GF-D8 (cell line): ENCODE data around the gene ME3.
A peak's percentile ranks its signal among the peaks of the same experiment; 100 is the strongest.

Experiments
- DNase-seq: peaks from one replicate; lab custom pipeline; 2025; lab: John Stamatoyannopoulos, UW

Gene ME3

DNA sequence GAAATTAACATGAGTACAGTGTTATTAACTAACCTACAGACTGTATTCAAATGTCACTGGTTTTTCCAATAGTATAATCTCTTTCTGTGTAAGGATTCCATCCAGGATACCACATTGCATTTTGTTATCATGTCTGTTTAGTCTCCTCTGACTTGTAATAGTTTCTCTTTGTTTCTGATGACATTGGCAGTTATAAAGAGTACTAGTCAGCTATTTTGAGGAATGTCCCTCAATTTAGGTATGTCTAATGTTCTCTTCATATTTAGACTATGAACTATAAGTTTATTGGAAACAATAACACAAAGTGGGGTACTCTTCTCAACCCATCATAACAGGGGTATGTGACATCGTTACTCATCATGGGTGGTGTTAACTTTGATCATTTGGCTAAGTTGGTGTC lies 20.3 kb upstream of the ME3 start:
- DNase-seq, result no peak

DNA sequence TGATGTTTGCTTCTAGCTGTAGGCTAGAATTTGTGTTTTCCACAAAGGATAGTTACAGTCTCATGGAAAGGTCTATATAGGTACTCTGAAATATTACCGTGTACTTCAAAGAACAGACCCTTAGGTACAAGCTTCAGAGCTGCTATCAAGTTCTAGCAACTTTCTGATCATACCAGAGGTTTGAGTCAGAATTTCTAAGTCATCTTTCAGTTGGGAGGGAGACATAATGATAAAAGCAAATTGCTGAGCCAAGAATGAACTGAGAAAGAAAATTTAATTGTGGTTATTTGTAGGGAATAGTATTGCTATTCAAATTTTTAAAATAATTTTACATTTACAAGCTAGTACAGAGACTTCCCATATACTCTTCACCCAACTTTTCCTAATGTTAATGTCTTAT lies 19.9 kb upstream of the ME3 start:
- DNase-seq, result no peak

DNA sequence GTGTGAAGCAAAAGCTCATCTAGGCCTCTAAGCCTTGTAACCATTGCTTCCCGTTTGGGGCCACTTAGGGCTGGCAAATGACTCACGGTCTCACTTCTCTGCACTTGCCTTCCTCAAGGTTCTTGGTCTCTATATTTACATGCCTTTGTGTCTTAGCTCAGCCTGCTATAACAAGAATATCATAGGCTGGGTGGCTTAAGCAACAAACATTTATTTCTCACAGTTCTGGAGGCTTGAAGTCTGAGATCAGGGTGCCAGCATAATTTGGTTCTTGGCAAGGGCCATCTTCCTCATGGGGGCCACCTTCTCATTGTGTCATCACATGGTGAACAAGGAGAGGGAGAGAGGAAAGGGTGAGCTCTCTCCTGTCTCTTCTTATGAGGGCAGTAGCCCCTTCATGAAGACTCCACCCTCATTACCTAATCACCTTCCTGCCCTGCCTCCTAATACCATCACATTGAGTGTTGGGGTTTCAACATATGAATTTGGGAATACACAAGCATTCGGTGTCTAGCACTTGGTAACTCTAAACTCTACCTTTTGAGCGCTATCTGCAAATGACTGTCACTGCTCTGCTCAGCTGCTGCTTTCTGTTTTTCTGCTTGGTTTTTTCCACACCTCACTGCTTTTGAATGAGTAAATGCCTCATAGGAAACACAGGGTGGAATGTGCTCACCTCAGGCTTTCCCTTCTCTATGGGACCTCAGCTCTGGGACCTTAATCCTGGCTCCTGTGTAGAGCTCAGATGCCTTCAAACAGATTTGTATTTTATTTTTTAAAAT lies 16.2 kb upstream of the ME3 start:
- DNase-seq, result no peak

DNA sequence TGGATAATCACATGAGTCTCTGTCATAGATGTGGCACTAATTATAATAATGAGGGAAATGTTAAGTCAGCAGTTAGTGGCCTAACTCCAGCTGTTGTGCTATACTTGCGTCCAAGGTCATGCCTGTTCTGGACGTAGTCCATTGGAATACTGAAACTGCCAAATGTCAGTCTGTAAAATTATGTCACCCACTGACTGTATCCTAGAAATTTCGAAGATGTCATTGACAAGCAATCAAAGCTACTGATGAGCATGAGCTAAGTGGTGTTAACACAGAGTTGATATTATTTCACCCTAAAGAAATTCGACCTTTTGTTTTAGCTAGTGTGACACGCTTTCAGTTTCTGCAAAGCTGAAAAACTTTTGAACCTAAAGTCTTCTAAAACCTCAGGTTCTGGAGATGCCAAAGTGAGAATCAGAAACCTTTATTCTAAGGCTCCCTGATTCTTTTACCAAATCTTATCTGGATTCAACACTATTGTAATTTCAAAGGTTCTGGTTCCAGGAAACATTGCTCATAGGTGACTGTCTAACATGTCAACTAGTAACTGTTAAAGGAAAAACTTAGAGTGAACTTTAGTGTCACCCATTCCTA lies 14.9 kb upstream of the ME3 start:
- no peak for DNase-seq

DNA sequence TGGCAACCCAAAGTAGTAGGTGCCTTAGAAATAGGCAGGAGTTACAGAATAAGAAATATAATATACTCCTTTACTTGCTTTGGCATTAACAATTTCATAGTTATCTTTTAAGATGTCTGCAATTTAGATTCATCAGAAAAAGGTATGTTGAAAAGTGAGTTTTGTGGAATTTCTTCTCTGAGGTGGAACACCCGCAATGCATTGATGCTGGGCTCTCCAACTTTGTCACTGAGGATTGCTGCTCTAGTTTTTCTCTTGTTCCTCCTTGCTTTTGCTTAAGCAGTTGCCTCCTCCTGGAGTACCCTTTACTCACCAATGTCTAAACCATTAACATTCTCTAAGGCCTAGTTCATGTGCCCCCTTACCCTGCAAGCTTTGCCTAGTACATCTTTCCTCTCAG lies 14.1 kb upstream of the ME3 start:
- DNase-seq, result no peak

DNA sequence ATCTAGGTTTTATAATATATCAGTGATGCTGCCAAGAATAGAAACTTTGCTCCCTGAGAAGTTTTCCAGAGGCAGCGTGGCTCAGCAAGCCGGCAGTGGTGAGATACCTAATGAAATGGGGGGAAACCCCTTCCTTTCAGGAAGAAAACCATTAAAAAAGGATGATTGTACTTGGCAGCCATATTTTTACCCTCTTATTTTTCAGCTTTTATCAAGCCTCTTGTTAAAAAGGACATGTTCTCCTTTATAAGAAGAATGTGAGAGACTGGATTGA lies 9.0 kb upstream of the ME3 start:
- DNase-seq, result no peak

DNA sequence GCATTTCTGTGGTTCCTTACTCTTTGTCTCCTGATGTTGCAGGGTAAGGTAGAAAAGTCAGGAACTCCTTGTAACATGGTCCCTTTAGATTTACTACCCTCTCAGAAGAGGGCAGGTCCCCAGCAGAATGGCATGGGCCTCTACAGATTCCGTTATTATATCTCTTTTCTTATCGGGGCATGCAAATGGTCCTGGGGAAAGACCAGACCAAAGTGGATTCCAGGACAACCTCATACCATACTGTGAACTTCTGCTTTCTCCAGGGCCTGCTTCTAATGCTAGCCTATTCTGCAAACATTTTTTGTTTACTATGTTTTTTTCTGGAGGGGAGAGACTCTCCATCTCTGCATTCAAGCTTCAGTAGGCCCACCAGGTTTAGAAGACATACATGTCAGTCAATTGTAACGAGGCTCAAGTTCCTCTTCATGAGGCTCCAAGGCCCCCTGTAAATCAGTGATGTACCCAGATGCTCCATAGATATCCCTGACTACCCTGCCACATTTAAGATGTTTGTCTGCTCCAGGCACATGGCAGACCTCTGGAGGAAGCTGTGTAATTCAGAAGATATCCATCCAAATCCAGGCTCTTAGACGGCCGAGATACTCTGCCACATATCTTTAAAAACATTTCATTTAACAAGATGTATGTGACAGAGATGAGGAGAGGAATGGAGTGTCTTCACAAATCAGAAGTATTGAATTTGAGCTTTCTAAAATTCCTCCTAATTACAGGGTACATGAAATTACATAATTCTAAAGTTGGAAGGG lies 8.5 kb upstream of the ME3 start:
- no peak for DNase-seq

DNA sequence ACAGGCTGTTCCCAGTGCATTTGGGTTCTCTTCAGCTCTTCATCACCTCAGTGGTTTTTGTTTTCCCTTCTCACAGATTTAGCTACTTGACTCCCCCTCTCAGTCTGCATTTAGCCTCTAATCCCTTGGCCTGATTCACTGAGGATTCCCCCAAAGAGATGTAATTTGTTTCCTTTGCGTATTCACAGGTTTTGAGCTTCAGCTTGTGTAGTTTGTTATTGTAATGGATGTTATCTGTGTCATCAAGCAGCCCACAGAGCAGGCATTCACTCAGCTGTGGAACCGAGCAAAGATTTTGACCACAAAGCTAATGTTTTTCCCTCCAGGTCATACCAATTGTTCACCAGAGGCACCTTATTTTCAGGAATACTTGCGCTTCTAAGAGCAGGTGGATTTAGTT lies 6.4 kb upstream of the ME3 start:
- no peak for DNase-seq

DNA sequence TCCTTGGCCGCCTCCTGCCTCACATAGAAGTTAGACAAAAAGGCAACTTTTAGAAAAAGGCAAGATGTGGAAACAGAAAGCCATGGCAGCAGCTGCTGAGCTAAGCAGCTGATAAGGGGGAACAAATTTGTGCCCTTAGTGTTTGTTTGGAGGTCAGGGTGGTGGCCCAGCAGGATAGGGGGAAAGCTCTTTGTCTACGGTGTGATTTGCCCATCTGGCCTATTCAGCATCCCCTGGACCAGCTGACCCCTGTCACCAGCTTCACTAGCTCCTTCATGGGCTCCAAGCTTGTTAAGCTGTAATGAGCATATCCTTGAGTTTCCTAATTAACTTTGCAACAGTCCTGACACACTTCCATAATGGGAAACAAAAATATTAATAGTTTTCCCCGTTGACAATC lies 5.9 kb upstream of the ME3 start:
- DNase-seq, result no peak

DNA sequence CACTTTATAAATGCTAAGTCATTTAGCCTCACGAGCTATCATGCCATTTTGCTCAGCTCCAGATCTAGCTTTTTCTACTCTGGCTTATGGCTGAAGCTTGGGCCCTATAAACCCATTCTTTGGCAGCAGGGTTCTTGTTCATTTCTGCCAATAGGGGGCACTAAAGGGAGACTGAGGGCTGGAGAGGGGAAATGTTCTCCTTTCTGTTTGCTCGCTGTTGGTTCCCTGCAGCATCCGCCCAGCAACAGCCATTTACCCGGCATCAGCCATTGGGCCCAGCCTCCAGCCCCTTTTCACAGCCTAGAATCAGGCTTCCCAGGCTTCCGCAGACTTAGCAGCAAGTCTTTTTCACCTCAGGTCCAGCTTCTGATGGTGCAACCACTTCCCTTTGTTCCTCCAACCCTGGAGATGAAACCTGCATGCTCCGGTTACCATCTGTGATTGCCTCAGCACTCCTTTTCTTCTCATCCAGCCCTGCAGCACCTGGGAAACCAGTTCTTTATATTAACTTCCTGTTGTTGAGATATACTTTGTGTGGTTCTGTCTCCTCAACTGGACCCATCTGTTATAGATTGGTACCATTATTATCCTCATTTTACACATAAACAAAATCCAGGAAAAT lies 4.2 kb upstream of the ME3 start:
- DNase-seq, result no peak

DNA sequence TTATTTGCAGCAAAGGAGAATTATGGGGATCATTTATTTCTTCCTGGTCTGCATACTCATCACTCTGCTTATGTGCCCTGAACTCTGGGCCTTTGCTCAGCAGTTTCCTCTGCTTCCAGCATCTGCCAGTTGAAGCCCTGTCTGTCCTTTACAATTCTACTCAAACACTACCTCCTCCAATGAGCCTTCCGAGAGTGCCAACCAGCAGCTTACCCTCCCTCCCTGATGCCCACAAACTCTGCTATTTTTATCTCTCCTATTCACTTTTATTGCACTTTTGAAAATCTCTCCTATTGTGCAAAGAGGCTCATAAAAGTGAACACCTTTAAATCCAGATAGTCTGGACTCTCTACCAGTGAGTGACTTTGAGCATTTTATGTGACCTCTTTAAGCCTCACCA lies 3.6 kb upstream of the ME3 start:
- no peak for DNase-seq

DNA sequence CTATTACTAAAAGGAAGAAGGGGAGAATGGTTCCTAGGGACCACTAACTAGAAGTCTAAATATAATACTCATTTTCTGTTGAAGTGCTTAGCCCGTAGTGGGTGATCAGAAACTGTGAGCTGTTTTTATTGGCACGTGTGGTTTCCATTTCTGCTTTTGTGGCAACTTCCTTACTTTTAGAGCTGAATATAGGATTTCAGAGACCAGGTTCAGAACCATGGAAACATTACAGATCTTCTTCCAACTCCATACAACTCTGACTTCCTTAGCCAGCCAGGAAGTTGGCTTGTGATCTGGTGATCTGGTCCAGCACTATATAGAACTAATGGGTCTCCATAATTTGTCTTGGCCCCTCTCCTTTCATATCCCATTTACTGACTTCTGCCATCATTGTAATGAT lies 2.6 kb upstream of the ME3 start:
- peak; percentile 72 for DNase-seq

DNA sequence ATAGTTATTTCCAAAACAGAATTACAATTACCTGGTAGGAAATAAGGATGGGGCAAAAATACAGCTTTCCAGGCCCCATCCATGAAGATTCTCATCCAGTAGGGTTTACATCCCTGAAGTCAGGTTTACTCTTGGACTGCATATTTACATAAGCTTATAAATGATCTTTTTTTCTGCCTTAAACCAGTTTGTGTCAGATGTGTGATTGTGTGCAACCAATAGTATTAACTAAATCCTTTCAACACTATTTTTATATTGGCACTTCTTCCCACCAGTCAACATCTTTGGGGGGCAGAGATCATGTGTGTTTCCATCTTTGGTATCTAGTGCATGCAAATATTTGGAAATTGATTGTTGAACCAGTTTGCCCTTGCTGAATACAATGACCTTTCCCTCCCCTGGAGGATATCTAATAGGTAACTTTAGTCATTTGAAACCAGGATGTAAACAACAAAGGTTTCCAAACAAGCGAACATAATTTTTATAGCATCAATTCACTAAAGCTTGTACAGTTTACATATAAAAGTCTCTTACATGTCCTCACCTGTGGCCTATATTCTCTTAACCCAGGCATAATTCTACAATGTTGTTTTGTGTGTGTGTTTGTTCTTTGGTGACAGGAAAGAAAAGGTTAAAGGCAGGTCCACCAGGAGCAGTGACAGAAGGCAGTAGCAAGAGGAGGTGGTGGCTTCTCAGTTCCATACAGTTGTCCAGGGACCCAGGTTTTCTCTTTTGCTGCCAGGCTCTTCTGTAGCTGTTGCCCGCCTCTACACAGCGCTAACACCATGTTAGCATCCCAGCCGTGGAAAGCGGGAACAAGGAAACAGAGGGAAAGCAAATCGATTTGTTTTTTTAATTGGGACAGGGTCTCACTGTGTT lies 1.7 kb upstream of the ME3 start:
- no peak for DNase-seq

DNA sequence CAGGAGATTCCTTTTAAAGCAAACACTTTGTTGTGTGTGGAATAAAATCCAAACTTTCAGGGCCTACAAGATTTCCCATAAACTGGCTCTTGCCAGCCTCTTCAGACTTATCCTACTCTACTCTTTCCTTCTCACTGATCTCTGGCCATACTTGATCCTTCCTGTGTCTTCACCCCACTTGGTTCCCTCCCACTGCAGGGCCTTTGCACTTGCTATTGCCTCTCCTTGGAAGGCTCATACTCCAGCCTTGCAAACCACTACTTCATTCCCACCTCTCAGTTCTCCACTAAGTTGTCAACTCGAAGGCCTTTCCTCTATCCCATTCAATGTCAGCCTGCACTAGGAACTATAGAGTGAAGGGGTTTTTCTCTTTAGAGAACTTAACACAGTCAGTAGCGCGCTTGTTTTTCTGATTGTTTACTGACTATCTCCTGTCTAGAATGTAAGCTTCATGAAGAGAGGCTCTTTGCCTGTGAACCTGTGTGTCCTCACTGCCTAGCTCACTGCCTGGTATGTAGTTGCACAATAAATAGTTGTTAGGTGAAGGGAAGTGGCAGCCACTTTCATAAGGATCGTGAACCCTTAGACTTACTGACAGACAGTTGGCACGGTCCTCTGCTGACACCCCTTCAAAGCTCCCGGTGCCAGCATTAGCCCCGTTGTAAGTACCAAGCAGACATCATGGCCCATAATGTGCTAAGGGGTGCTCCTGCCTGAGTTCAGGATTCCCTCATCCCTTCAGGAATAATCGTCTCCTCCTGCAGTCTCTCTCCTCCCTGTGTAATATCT lies 833 bp upstream of the ME3 start:
- DNase-seq, result no peak

DNA sequence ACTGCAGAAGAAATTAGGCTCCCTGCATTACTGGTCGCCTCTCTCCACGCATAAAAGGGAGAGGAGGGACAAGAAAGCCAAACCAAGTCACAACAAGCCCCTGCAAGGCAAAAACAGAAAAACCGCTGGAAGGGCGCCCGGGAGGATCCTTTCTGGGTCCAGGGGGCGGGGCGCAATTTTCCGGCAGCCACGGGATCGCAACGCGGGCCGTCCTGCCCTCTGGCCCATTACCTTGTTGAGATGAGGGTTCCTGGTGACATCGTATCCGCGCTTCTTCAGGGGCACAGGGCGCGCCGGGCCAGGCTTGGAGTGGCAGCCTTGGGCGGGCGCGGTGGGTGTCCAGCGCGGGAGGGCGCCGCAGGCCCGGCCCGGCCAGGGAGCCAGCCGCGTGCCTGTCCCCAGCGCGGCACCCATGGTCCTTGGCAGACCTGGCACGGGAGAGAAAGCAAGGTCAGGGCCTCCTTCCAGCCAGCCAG lies 847 bp downstream of the ME3 start:
- peak; percentile 21 for DNase-seq

DNA sequence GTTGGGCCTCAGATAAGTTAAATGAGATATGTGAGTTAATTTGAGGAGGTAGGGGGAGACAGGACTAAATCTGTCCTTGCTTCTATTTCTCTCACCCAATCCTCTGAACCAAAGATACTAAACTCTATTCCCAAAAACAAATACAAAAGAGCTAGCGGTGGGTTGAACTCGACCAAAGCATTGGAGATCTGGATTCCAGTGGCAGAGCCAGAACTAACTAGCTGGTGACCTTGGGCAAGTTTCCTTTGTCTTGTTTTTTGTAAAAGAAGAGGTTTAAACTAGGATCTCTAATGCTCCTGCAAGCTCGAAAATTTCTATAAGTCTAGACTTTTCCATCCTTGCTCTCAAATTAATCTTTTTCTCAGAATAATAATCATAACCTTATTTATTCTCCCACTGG lies 1.5 kb downstream of the ME3 start:
- DNase-seq, result no peak

DNA sequence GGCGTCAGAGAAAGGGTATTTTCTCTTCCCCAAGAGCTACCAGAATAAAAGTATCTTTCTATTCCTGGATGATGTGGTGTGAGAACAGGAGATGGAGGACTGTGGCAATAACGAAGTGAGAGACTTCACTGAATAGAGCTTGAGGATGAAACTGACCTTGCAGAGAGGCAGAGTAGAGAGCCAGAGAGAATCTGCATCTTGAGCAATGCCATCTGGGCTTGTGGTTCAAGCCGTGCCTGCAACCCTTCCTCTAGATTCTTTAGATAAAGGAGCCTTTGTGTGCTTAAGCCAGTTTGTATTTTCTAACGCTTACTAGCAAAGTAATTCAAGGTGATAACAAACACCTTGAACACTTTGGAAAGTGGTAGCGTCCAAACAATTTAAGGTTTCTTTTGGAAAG lies 2.2 kb downstream of the ME3 start:
- DNase-seq, result peak; percentile 89

DNA sequence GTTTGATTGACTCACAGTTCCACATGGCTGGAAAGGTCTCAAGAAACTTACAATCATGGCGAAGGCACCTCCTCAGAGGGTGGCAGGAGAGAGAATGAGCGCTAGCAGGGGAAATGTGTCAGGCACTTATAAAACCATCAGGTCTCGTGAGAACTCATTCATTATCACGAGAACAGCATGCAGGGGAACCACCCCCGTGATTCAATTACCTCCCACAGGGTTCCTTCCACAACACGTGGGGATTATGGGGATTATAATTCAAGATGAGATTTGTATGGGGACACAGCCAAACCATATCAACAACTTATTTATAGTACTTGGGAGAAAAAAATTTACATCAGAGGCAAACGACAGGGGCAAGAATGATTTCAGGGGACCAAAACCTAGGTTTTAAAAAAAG lies 3.0 kb downstream of the ME3 start:
- no peak for DNase-seq

DNA sequence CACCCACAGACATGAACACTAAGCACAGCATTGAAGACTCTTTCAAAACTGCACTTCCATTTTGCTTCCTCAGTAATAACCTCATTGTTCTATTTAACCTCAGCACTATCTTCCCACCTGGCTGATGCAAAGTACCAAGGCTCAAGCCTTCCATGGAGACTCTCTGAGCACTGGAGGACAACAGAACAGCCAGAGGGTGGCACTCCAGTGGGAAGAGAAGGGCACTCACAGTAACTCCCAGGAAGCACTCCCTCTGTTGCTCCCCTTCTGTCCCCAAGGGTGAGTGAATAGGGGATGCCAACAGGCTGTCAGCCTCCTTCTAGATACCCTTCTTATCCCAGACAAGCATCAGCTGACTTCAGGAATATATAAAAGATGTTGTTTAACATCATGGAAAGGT lies 3.5 kb downstream of the ME3 start:
- DNase-seq, result no peak

DNA sequence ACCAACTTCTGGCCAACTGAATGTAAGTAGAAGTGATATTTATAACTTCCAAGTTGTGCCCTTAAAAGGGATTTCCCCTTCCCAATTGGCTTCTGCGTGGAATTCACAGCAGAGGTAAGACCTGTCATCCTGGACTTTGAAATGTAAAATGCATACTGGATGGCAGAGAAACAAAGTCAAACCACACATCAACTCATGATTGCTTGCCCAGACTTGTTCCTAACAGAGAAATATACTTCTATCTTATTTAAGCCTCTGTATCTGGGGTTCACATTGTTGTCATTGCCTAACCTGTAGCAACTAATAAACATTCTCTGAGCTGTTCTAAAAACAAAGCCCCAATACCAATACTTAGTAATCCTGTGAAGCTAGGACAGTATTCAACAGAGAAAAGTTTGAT lies 6.2 kb downstream of the ME3 start:
- no peak for DNase-seq

DNA sequence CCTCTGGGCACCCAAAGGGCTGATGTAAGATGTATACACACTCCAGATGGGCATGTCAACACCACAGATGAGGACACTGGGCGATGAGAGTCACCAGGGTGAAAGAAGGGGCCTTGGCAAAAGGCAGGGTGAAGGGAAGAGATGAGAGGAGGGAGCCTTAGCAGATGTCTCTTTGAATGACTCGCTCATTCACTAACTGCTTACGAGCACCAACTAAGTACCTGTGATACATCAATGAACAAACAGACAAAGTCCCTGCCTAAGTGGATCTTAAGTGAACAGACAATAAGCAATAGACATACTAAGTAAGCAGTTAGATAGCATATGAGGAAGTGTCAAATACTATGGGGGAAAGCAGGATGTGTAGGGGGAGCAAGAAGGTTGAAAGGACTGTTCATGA lies 7.5 kb downstream of the ME3 start:
- DNase-seq, result no peak
